GM12878 (cell line): ENCODE data around the gene LTBP2. TPM values are rescaled to one million over a fixed set of nuclear protein-coding genes. Genes with fewer than 3 reads are reported as not detected.

Experiments used
- ATAC-seq: fragments of 200-7000 bp; cut with Tn5 transposase; 3 replicates; pipeline ENCODE4 v1.9.1; 2020; ENCODE audit warnings: mild to moderate bottlenecking, moderate library complexity
- BruUV-seq: library from RNA; stranded (reverse); fragments of 400-500 nt; replicated peaks from 2 replicates; lab custom pipeline; 2021; lab: Mats Ljungman, UMichigan
- CTCF ChIA-PET: fragments of 300-600 bp; sonication (Branson Sonifier 250); formaldehyde crosslinking; extraction: SDS; loops from one replicate; lab custom pipeline; 2021; ENCODE audit warnings: inconsistent platforms; lab: Yijun Ruan, JAX
- POLR2A ChIA-PET: fragments of 350-600 bp; formaldehyde crosslinking; extraction: SDS; loops from one replicate; lab custom pipeline; 2021; ENCODE audit warnings: inconsistent platforms; lab: Charles Lee
- RAD21 ChIA-PET: fragments of 300-600 bp; sonication (Branson Sonifier 250); formaldehyde crosslinking; loops from one replicate; lab custom pipeline; 2023; ENCODE audit warnings: antibody characterized with exemption; ENCODE audit not compliant: unreplicated experiment; lab: Charles Lee
- SMC1A ChIA-PET: fragments of 300-600 bp; sonication (Branson Sonifier 250); formaldehyde crosslinking; loops from one replicate; lab custom pipeline; 2023; ENCODE audit not compliant: unreplicated experiment, uncharacterized antibody; lab: Charles Lee
- DNase-seq: peaks from one replicate; pipeline ENCODE4 v3.0.0-alpha.2; 2011; ENCODE audit warnings: low read depth, low spot score
- FAIRE-seq: peaks from 3 replicates; lab custom pipeline; 2011; peaks lifted over from hg19 to GRCh38; lab: Jason Lieb, UNC
- H2AFZ ChIP-seq: 2 replicates; pipeline ENCODE4 v1.6.0; 2011; ENCODE audit warnings: low read depth, low read length, control low read depth; ENCODE audit not compliant: control insufficient read depth
- H3K27ac ChIP-seq: 2 replicates; pipeline ENCODE4 v1.5.1; 2011; ENCODE audit warnings: control low read depth; ENCODE audit not compliant: control insufficient read depth, insufficient read depth
- H3K27me3 ChIP-seq, 2 experiments: replicated peaks in 1 of 2; 2 replicates each; pipeline versions ENCODE4 v1.6.0 to v1.6.1; 2011; ENCODE audit warnings: low read length in 1 of 2; ENCODE audit not compliant: control insufficient read depth in 2 of 2, insufficient read depth in 2 of 2
- H3K36me3 ChIP-seq, 2 experiments: 2 replicates each; pipeline ENCODE4 v1.5.1; 2011; ENCODE audit warnings: low read length in 1 of 2; ENCODE audit not compliant: control insufficient read depth in 2 of 2, insufficient read depth in 2 of 2
- H3K4me1 ChIP-seq: 2 replicates; pipeline ENCODE4 v1.6.1; 2011; ENCODE audit warnings: mild to moderate bottlenecking, low read length, moderate library complexity, mixed read lengths; ENCODE audit not compliant: control insufficient read depth, insufficient read depth
- H3K4me2 ChIP-seq: 2 replicates; pipeline ENCODE4 v1.6.0; 2011; ENCODE audit warnings: control low read depth; ENCODE audit not compliant: control insufficient read depth, insufficient read depth
- H3K4me3 ChIP-seq: fragments of 200-600 bp; sonication (generic); 2 replicates; pipeline ENCODE4 v1.5.1; 2016
- H3K79me2 ChIP-seq: 2 replicates; pipeline ENCODE4 v1.6.0; 2011; ENCODE audit warnings: low read length; ENCODE audit not compliant: control insufficient read depth, insufficient read depth
- H3K9ac ChIP-seq: 2 replicates; pipeline ENCODE4 v1.8.0; 2011; ENCODE audit warnings: low read length, control low read depth, mixed read lengths; ENCODE audit not compliant: control insufficient read depth, insufficient read depth
- H3K9me3 ChIP-seq: replicated peaks from 3 replicates; pipeline ENCODE4 v1.5.1; 2011; ENCODE audit warnings: mild to moderate bottlenecking, low read length; ENCODE audit not compliant: control insufficient read depth, insufficient read depth
- H4K20me1 ChIP-seq: 2 replicates; pipeline ENCODE4 v1.6.0; 2011; ENCODE audit not compliant: control insufficient read depth, insufficient read depth
- CREB1 ChIP-seq: IDR thresholded peaks from 2 replicates; pipeline ENCODE4 v1.6.1; 2012; ENCODE audit warnings: low read depth, mild to moderate bottlenecking, inconsistent platforms
- EED ChIP-seq: sonication (generic); IDR thresholded peaks from 2 replicates; pipeline ENCODE4 v1.6.1; 2016; ENCODE audit warnings: antibody characterized with exemption, low read depth
- FOXM1 ChIP-seq: IDR thresholded peaks from 2 replicates; pipeline ENCODE4 v1.6.1; 2012; ENCODE audit warnings: low read depth, mild to moderate bottlenecking, inconsistent platforms, low read length, moderate library complexity
- IRF4 ChIP-seq: IDR thresholded peaks from 2 replicates; pipeline ENCODE4 v1.6.1; 2011; ENCODE audit warnings: low read depth, low read length
- KLF5 ChIP-seq: fragments of 450-650 bp; IDR thresholded peaks from 2 replicates; pipeline ENCODE4 v1.6.1; 2014; ENCODE audit warnings: mild to moderate bottlenecking; ENCODE audit not compliant: partially characterized antibody
- MAX ChIP-seq: IDR thresholded peaks from 2 replicates; pipeline ENCODE4 v1.6.1; 2012; ENCODE audit warnings: low read depth, low read length, improper control_type of control experiment
- NFXL1 ChIP-seq: fragments of 450-650 bp; IDR thresholded peaks from 2 replicates; pipeline ENCODE4 v1.6.1; 2017; ENCODE audit warnings: antibody characterized with exemption, mild to moderate bottlenecking, borderline replicate concordance
- NFYA ChIP-seq: IDR thresholded peaks from 2 replicates; pipeline ENCODE4 v1.6.1; 2011; ENCODE audit warnings: low read depth, mild to moderate bottlenecking, low read length, improper control_type of control experiment, borderline replicate concordance
- PAX8 ChIP-seq: fragments of 450-650 bp; IDR thresholded peaks from 2 replicates; pipeline ENCODE4 v1.6.1; 2017; ENCODE audit warnings: mild to moderate bottlenecking, moderate library complexity
- SIN3A ChIP-seq: IDR thresholded peaks from 2 replicates; pipeline ENCODE4 v1.6.1; 2012; ENCODE audit warnings: low read depth, low read length, improper control_type of control experiment
- SKIL ChIP-seq: fragments of 450-650 bp; IDR thresholded peaks from 2 replicates; pipeline ENCODE4 v1.6.1; 2017; ENCODE audit warnings: mild to moderate bottlenecking, low read depth, inconsistent platforms; ENCODE audit not compliant: poor library complexity, severe bottlenecking
- TARDBP ChIP-seq: IDR thresholded peaks from 2 replicates; pipeline ENCODE4 v1.6.1; 2016; ENCODE audit warnings: borderline replicate concordance
- TCF3 ChIP-seq: IDR thresholded peaks from 2 replicates; pipeline ENCODE4 v1.6.1; 2012; ENCODE audit warnings: low read depth, mild to moderate bottlenecking, low read length, borderline replicate concordance; ENCODE audit not compliant: insufficient read depth
- ZNF687 ChIP-seq: fragments of 450-650 bp; IDR thresholded peaks from 2 replicates; pipeline ENCODE4 v1.6.1; 2017; ENCODE audit warnings: mild to moderate bottlenecking, moderate library complexity
- WGBS: methylation state at CpG from one replicate; pipeline ENCODE4 v1.1.6; 2016; ENCODE audit warnings: low lambda C conversion rate; ENCODE audit not compliant: insufficient replicate concordance, insufficient coverage; ENCODE audit errors: missing lambda C conversion rate; 5-methylcytosine and 5-hydroxymethylcytosine counted together
- in situ Hi-C: fragments of 300-500 bp; cut with MboI; formaldehyde crosslinking; loops from 9 replicates; pipeline ENCODE4 v1.14.3; 2018; ENCODE audit warnings: mixed read lengths
- intact Hi-C: fragments of 100-400 bp; cut with micrococcal nuclease; formaldehyde crosslinking; loops from one replicate; pipeline ENCODE4 v1.14.2; 2022; ENCODE audit not compliant: unreplicated experiment
- polyA plus RNA-seq, 11 experiments: library from polyadenylated mRNA; depleted of rRNA in 4 of 11; unstranded in 6 of 11; stranded (reverse) in 5 of 11; fragments of >200 nt; fragmentation: Nextera tagmentation in 4 of 11; fragmentation: Illumina TruSeq in 1 of 11; extraction: Ambion mirVana in 4 of 11; extraction: Trizol in 1 of 11; gene quantifications; 1 replicate in 1 of 11; 2 replicates in 10 of 11; pipeline versions ENCODE4 v1.2.1 to v1.2.3, GENCODE V29; 2011 to 2016; ENCODE audit warnings: inconsistent platforms in 2 of 11, missing spikeins in 2 of 11, low read depth in 1 of 11
- total RNA-seq, 4 experiments: library from RNA; depleted of rRNA in 3 of 4; stranded (reverse); fragments of >200 nt in 3 of 4; fragmentation: Illumina TruSeq in 1 of 4; extraction: Trizol in 1 of 4; gene quantifications; 2 replicates each; pipeline versions ENCODE4 v1.2.1 to v1.2.3, GENCODE V29; 2013 to 2021

Gene LTBP2
- total and polyA plus RNA-seq, 10 of the 15 experiments (the other 5 are each of a cell fraction or from before 2014, with no cell fraction given) = 0.03 to 0.23 (median 0.06) TPM; not detected in 1

GRCh38 chr14:74517731-74518130 is 94.3 kb downstream of the LTBP2 start:
- Histone ChIP-seq H3K4me2 (no peak overlapping the region), H3K4me3 (no peak overlapping the region), H3K9me3 (no peaks in the 10 kb centered on the region), H3K9ac (no peak overlapping the region), H3K79me2 (no peaks in the 10 kb centered on the region), H4K20me1 (no peaks in the 10 kb centered on the region), H3K27me3 (no peaks in the 10 kb centered on the region; a peak in 2 of 4 replicates), H3K27ac (no peak overlapping the region), H3K4me1 (peaks cover 13% of the 10 kb centered on the region), H2AFZ (no peak overlapping the region), H3K36me3 (no peaks in the 10 kb centered on the region)
- no TSS peak for BruUV-seq
- no peak for DNase-seq
- ChIA-PET SMC1A (interaction anchor here (0.6 kb wide), 1 partner anchor 109 kb away, joined by 4 read pairs; no protein-coding TSS in a partner anchor), CTCF (no interaction called here), RAD21 (no interaction called here), POLR2A (no interaction called here)
- in situ Hi-C loops = no loop called here
- no peak for TF ChIP-seq MAX
- TF ChIP-seq TCF3 = no peak
- TF ChIP-seq IRF4 = no peak
- TF ChIP-seq NFYA = no peak
- TF ChIP-seq KLF5 = no peak
- TF ChIP-seq TARDBP = no peak
- no peak for TF ChIP-seq NFXL1
- TF ChIP-seq EED = no peak
- TF ChIP-seq PAX8 = no peak
- TF ChIP-seq ZNF687 = no peak
- TF ChIP-seq CREB1 = no peak
- no peak for TF ChIP-seq SKIL
- TF ChIP-seq SIN3A = no peak
- no peak for TF ChIP-seq FOXM1
- WGBS = 24% methylated on average over 4 of the region's 4 CpGs
- intact Hi-C loops = no loop called here
- FAIRE-seq = no peak
- ATAC-seq = no peak
